Fibroblast of the aortic adventitia (primary cell): Measurements from ENCODE around the gene NAPA. TPM values are rescaled to one million over a fixed set of nuclear protein-coding genes. Genes with fewer than 3 reads are reported as not detected.

Experiments
- DNase-seq: peaks from one replicate; pipeline ENCODE4 v3.0.0-alpha.2; 2010; ENCODE audit warnings: low read depth
- H3K4me3 ChIP-seq: 2 replicates; pipeline ENCODE4 v1.5.1; 2011; ENCODE audit warnings: low read depth, mild to moderate bottlenecking, control low read depth, low read length, moderate library complexity
- CTCF ChIP-seq: IDR thresholded peaks from 2 replicates; pipeline ENCODE4 v1.5.1; 2011; ENCODE audit warnings: mild to moderate bottlenecking, low read length, control low read depth, inconsistent platforms; ENCODE audit not compliant: insufficient read depth
- total RNA-seq: library from RNA; depleted of rRNA; stranded (reverse); fragments of >200 nt; gene quantifications from 2 replicates; pipeline ENCODE4 v1.2.3, GENCODE V29; 2012; ENCODE audit warnings: low replicate concordance

Gene NAPA
- total RNA-seq, 1 donor = 63.4 TPM

GRCh38 chr19:47510516-47511127, 4.2 kb downstream of the NAPA start:
- H3K4me3 ChIP-seq = no peak overlapping the region
- no peak for TF ChIP-seq CTCF
- no peak for DNase-seq

- no peak for DNase-seq
- no peak overlapping the region for H3K4me3 ChIP-seq
- TF ChIP-seq CTCF = no peak
These were observed 4.9 kb downstream of the NAPA start for GRCh38 chr19:47509973-47510372.

GRCh38 chr19:47509170-47509847, 5.6 kb downstream of the NAPA start:
- DNase-seq = no peak
- no peak for TF ChIP-seq CTCF
- no peak overlapping the region for H3K4me3 ChIP-seq

- no peak for TF ChIP-seq CTCF
- no peak for DNase-seq
- no peak overlapping the region for H3K4me3 ChIP-seq
These were observed 6.1 kb downstream of the NAPA start for GRCh38 chr19:47508721-47509120.

- TF ChIP-seq CTCF = no peak
- no peak overlapping the region for H3K4me3 ChIP-seq
- DNase-seq = no peak
These were observed 6.8 kb downstream of the NAPA start for GRCh38 chr19:47507924-47508553.

- no peak overlapping the region for H3K4me3 ChIP-seq
- no peak for DNase-seq
- no peak for TF ChIP-seq CTCF
These were observed 7.9 kb downstream of the NAPA start for GRCh38 chr19:47507012-47507411.
